HEK293 (cell line): Measurements from ENCODE around the gene SDHAF1.
A peak's percentile ranks its signal among the peaks of the same experiment; 100 is the strongest.

Experiments
- ELK4 ChIP-seq: IDR thresholded peaks from 2 replicates; pipeline ENCODE4 v1.6.1; 2011; ENCODE audit warnings: mild to moderate bottlenecking, low read depth, low read length, borderline replicate concordance
- GLIS1 ChIP-seq: fragments of 450-650 bp; formaldehyde crosslinking; IDR thresholded peaks from 2 replicates; pipeline ENCODE4 v1.5.1; 2016; ENCODE audit warnings: missing biosample characterization, missing genetic modification characterization
- HOXC10 ChIP-seq: sonication (generic); formaldehyde crosslinking; IDR thresholded peaks from 2 replicates; pipeline ENCODE4 v1.8.1; 2023; ENCODE audit warnings: mild to moderate bottlenecking, missing genetic modification reagents
- HOXD13 ChIP-seq: sonication (generic); formaldehyde crosslinking; IDR thresholded peaks from 2 replicates; pipeline ENCODE4 v1.8.0; 2022; ENCODE audit warnings: missing genetic modification reagents, borderline replicate concordance
- MEIS1 ChIP-seq: sonication (generic); formaldehyde crosslinking; IDR thresholded peaks from 2 replicates; pipeline ENCODE4 v1.8.1; 2022; ENCODE audit warnings: missing genetic modification reagents, mild to moderate bottlenecking, borderline replicate concordance
- SETDB1 ChIP-seq: IDR thresholded peaks from one replicate; pipeline ENCODE4 v1.6.1; 2017; ENCODE audit warnings: mild to moderate bottlenecking, low read length, moderate library complexity, mixed read lengths; ENCODE audit not compliant: insufficient read length
- SP2 ChIP-seq: fragments of 450-650 bp; formaldehyde crosslinking; IDR thresholded peaks from 2 replicates; pipeline ENCODE4 v1.5.1; 2016; ENCODE audit warnings: missing biosample characterization, missing genetic modification characterization
- SP3 ChIP-seq: fragments of 450-650 bp; formaldehyde crosslinking; IDR thresholded peaks from 2 replicates; pipeline ENCODE4 v1.5.1; 2016; ENCODE audit warnings: missing biosample characterization, missing genetic modification characterization
- ZBTB17 ChIP-seq: fragments of 450-650 bp; formaldehyde crosslinking; IDR thresholded peaks from 2 replicates; pipeline ENCODE4 v1.5.1; 2016; ENCODE audit warnings: missing biosample characterization, missing genetic modification characterization
- ZBTB49 ChIP-seq: fragments of 450-650 bp; formaldehyde crosslinking; IDR thresholded peaks from 2 replicates; pipeline ENCODE4 v1.5.1; 2016; ENCODE audit warnings: missing biosample characterization, missing genetic modification characterization, low read depth
- ZNF2 ChIP-seq: fragments of 450-650 bp; formaldehyde crosslinking; IDR thresholded peaks from 2 replicates; pipeline ENCODE4 v1.5.1; 2016; ENCODE audit warnings: missing biosample characterization, missing genetic modification characterization
- ZNF223 ChIP-seq: fragments of 450-650 bp; formaldehyde crosslinking; IDR thresholded peaks from 2 replicates; pipeline ENCODE4 v1.5.1; 2016; ENCODE audit warnings: missing biosample characterization, missing genetic modification characterization
- ZNF23 ChIP-seq: fragments of 450-650 bp; formaldehyde crosslinking; IDR thresholded peaks from 2 replicates; pipeline ENCODE4 v1.5.1; 2016; ENCODE audit warnings: missing biosample characterization, missing genetic modification characterization, borderline replicate concordance
- ZNF280D ChIP-seq: fragments of 450-650 bp; formaldehyde crosslinking; IDR thresholded peaks from 2 replicates; pipeline ENCODE4 v1.5.1; 2016; ENCODE audit warnings: missing biosample characterization, missing genetic modification characterization
- ZNF324 ChIP-seq: fragments of 450-650 bp; formaldehyde crosslinking; IDR thresholded peaks from 2 replicates; pipeline ENCODE4 v1.5.1; 2016; ENCODE audit warnings: missing biosample characterization, missing genetic modification characterization
- ZNF341 ChIP-seq: fragments of 450-650 bp; formaldehyde crosslinking; IDR thresholded peaks from 2 replicates; pipeline ENCODE4; 2016; ENCODE audit warnings: low read depth, missing biosample characterization, missing genetic modification characterization
- ZNF350 ChIP-seq: fragments of 450-650 bp; formaldehyde crosslinking; IDR thresholded peaks from 2 replicates; pipeline ENCODE4 v1.5.0; 2017; ENCODE audit warnings: missing biosample characterization, mild to moderate bottlenecking, missing genetic modification characterization
- ZNF37A ChIP-seq: fragments of 450-650 bp; IDR thresholded peaks from 2 replicates; pipeline ENCODE4 v1.5.1; 2018; ENCODE audit warnings: missing biosample characterization, missing genetic modification characterization
- ZNF416 ChIP-seq: fragments of 450-650 bp; formaldehyde crosslinking; IDR thresholded peaks from 2 replicates; pipeline ENCODE4 v1.5.1; 2016; ENCODE audit warnings: missing biosample characterization, missing genetic modification characterization
- ZNF433 ChIP-seq: fragments of 450-650 bp; formaldehyde crosslinking; IDR thresholded peaks from 2 replicates; pipeline ENCODE4 v1.5.1; 2016; ENCODE audit warnings: missing biosample characterization, missing genetic modification characterization, low read depth
- ZNF544 ChIP-seq: fragments of 450-650 bp; formaldehyde crosslinking; IDR thresholded peaks from 2 replicates; pipeline ENCODE4 v1.5.0; 2017; ENCODE audit warnings: missing biosample characterization, missing genetic modification characterization
- ZNF555 ChIP-seq: fragments of 450-650 bp; formaldehyde crosslinking; conservative IDR thresholded peaks from 2 replicates; pipeline ENCODE4 v1.5.1; 2017; ENCODE audit warnings: missing biosample characterization, mild to moderate bottlenecking, missing genetic modification characterization, inconsistent platforms
- ZNF596 ChIP-seq: fragments of 450-650 bp; IDR thresholded peaks from 2 replicates; pipeline ENCODE4 v1.5.0; 2018; ENCODE audit warnings: missing biosample characterization, mild to moderate bottlenecking, missing genetic modification characterization, moderate library complexity
- ZNF626 ChIP-seq: fragments of 450-650 bp; sonication (Bioruptor Pico); formaldehyde crosslinking; IDR thresholded peaks from 2 replicates; pipeline ENCODE4 v1.5.1; 2018; ENCODE audit warnings: missing biosample characterization, missing genetic modification characterization, inconsistent platforms
- ZNF629 ChIP-seq: fragments of 450-650 bp; formaldehyde crosslinking; IDR thresholded peaks from 2 replicates; pipeline ENCODE4 v1.5.1; 2017; ENCODE audit warnings: missing biosample characterization, missing genetic modification characterization
- ZNF677 ChIP-seq: fragments of 450-650 bp; IDR thresholded peaks from 2 replicates; pipeline ENCODE4 v1.5.0; 2018; ENCODE audit warnings: missing biosample characterization, mild to moderate bottlenecking, missing genetic modification characterization, moderate library complexity
- TF ChIP-seq, protein P1 (sequence below): fragments of 450-650 bp; IDR thresholded peaks from 2 replicates; pipeline ENCODE4 v1.5.1; 2018; ENCODE audit warnings: missing biosample characterization, missing genetic modification characterization
- TF ChIP-seq, protein P2 (sequence below): fragments of 450-650 bp; formaldehyde crosslinking; IDR thresholded peaks from 2 replicates; pipeline ENCODE4; 2016; ENCODE audit warnings: missing biosample characterization, missing genetic modification characterization
- TF ChIP-seq, protein P3 (sequence below): fragments of 450-650 bp; formaldehyde crosslinking; IDR thresholded peaks from 2 replicates; pipeline ENCODE4 v1.5.1; 2016; ENCODE audit warnings: missing biosample characterization, missing genetic modification characterization

Gene SDHAF1

DNA sequence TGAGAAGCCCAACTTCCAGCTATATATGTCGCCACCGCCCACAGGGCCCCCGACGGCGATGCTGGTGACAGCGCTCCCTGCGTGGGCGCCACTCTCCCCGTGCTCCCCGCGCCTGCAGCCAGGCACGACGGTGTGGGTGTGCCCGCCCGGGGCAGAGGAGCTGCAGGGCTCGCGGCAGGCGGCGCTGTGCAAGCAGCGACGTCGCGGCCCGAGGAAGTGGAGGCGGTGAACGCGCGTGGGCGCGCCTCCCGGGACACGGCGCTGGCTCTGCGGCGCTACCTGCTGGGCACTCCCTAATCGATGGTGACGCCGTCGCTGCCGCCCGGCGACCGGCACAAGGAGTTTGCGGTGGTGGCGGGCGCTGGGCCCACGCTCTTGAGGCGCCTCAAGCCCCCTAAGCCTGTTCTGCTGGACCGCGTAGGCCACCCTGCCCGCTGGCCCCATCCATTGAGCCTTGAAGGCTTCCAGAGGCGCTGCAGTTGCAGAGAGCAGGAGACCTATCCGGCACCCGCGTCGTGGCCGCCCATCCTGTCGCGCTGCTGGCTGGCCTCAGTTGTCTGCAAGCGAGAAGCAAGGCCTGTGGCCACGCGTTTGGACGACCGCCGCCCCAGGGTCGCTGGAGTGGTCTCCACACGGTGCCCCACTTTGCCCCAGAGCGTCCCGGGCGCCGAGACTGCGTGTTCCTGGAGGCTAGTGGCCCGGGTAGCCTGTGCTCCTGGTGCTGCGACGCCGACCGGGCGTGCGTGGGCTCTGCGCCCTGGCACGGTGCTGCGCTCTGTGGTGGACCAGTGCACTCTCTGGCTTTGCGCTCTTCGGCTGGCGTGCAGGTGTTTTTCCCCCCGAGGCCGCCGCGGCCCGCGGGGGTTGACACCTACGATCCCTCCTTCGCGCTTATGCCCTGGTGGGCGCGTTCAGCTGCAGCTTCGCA lies 35.7 kb upstream of the SDHAF1 start (continued):
- TF ChIP-seq, protein P1, sequence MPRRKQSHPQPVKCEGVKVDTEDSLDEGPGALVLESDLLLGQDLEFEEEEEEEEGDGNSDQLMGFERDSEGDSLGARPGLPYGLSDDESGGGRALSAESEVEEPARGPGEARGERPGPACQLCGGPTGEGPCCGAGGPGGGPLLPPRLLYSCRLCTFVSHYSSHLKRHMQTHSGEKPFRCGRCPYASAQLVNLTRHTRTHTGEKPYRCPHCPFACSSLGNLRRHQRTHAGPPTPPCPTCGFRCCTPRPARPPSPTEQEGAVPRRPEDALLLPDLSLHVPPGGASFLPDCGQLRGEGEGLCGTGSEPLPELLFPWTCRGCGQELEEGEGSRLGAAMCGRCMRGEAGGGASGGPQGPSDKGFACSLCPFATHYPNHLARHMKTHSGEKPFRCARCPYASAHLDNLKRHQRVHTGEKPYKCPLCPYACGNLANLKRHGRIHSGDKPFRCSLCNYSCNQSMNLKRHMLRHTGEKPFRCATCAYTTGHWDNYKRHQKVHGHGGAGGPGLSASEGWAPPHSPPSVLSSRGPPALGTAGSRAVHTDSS (tag by site-specific recombination), result no peak
- no peak for TF ChIP-seq ZNF629 (tag by site-specific recombination)
- TF ChIP-seq ZNF626 (tag by site-specific recombination), result no peak
- TF ChIP-seq ZNF23 (tag by site-specific recombination), result no peak
- TF ChIP-seq ZNF341, result no peak
- TF ChIP-seq ZNF433 (tag by site-specific recombination), result no peak
- TF ChIP-seq GLIS1 (tag by site-specific recombination), result no peak
- no peak for TF ChIP-seq SETDB1
- TF ChIP-seq HOXC10 (CRISPR knock-in tag), result no peak
- TF ChIP-seq ZNF416 (tag by site-specific recombination), result no peak
- no peak for TF ChIP-seq SP3 (tag by site-specific recombination)
- no peak for TF ChIP-seq ELK4
- no peak for TF ChIP-seq ZNF350 (tag by site-specific recombination)
- TF ChIP-seq, protein P2, sequence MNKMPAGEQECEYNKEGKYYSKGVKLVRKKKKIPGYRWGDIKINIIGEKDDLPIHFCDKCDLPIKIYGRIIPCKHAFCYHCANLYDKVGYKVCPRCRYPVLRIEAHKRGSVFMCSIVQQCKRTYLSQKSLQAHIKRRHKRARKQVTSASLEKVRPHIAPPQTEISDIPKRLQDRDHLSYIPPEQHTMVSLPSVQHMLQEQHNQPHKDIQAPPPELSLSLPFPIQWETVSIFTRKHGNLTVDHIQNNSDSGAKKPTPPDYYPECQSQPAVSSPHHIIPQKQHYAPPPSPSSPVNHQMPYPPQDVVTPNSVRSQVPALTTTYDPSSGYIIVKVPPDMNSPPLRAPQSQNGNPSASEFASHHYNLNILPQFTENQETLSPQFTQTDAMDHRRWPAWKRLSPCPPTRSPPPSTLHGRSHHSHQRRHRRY, result no peak
- 0 out of 2 replicates have a peak, but pooled peaks have one; percentile 46 for TF ChIP-seq ZNF2 (tag by site-specific recombination)
- no peak for TF ChIP-seq ZNF555 (tag by site-specific recombination)
- no peak for TF ChIP-seq ZBTB49 (tag by site-specific recombination)
- TF ChIP-seq ZNF677 (tag by site-specific recombination), result no peak
- peak; percentile 46 for TF ChIP-seq ZBTB17
- TF ChIP-seq ZNF223 (tag by site-specific recombination), result no peak
- TF ChIP-seq, protein P3, sequence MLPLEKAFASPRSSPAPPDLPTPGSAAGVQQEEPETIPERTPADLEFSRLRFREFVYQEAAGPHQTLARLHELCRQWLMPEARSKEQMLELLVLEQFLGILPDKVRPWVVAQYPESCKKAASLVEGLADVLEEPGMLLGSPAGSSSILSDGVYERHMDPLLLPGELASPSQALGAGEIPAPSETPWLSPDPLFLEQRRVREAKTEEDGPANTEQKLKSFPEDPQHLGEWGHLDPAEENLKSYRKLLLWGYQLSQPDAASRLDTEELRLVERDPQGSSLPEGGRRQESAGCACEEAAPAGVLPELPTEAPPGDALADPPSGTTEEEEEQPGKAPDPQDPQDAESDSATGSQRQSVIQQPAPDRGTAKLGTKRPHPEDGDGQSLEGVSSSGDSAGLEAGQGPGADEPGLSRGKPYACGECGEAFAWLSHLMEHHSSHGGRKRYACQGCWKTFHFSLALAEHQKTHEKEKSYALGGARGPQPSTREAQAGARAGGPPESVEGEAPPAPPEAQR (tag by site-specific recombination), result no peak
- no peak for TF ChIP-seq ZNF596 (tag by site-specific recombination)
- no peak for TF ChIP-seq HOXD13
- no peak for TF ChIP-seq ZNF544 (tag by site-specific recombination)
- no peak for TF ChIP-seq ZNF280D
- no peak for TF ChIP-seq ZNF37A (tag by site-specific recombination)
- TF ChIP-seq SP2 (tag by site-specific recombination), result no peak
- no peak for TF ChIP-seq MEIS1 (CRISPR knock-in tag)
- no peak for TF ChIP-seq ZNF324
